ENCODE measurements around the gene STARD6.

The STARD6 gene

DNA sequence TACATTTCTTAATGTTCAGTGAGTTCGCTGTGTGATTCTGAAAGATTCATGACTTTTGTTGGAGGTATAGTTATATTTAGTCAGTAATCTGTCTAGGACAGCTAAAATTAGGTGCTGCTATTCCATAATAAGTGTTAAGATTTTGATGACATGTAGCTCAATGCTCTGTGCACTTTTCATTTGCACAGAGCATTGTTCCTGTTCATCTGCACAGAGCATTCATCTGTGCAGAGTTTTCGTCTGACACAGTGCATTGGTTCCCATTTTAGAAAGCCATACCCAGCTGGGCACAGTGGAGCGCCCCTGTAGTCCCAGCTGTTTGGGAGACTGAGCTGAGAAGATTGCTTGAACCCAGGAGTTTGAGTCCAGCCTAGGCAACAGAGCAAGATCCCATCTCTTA, 79.8 kb downstream of the STARD6 start:
- in situ Hi-C loops (cut with HindIII; ENCODE audit: low pct_ligation_motif_present, low sequenced_read_pairs), result no loop called here
- no peak for TF ChIP-seq CTCF (IDR thresholded peaks at IDR 0.05; ENCODE audit: low read depth, low read length, missing control alignments)
- Histone ChIP-seq H3K4me3 (ENCODE audit: low read depth, low read length) (no peak overlapping the region), H3K27ac (no peak overlapping the region), H3K36me3 (replicated peaks) (peaks cover 8% of the 10 kb centered on the region), H3K27me3 (replicated peaks) (no peaks in the 10 kb centered on the region)
- no peak for DNase-seq
